Activated CD4-positive, alpha-beta memory T cell treated with anti-CD3 and anti-CD28 coated beads for 36 hours (primary cell): ENCODE results near the gene MRPL34. TPM values are rescaled to one million over a fixed set of nuclear protein-coding genes. Genes with fewer than 3 reads are reported as not detected.

ENCODE experiments used
- CTCF ChIA-PET: fragments of 350-600 bp; sonication (Branson Sonifier 250); formaldehyde crosslinking; loops from one replicate; lab custom pipeline; 2021; ENCODE audit warnings: antibody characterized with exemption, inconsistent platforms; lab: Charles Lee
- POLR2A ChIA-PET: fragments of 350-600 bp; sonication (Branson Sonifier 250); formaldehyde crosslinking; loops from one replicate; lab custom pipeline; 2021; ENCODE audit warnings: antibody characterized with exemption; lab: Charles Lee
- DNase-seq: peaks from one replicate; pipeline ENCODE4 v3.0.0-alpha.2; 2020
- H3K27ac Mint-ChIP-seq: one replicate; pipeline ENCODE4 v1.8.0; 2021; ENCODE audit warnings: mixed read lengths
- H3K27me3 Mint-ChIP-seq: one replicate; pipeline ENCODE4 v1.8.0; 2021; ENCODE audit warnings: mixed read lengths
- H3K36me3 Mint-ChIP-seq: one replicate; pipeline ENCODE4 v1.8.0; 2021; ENCODE audit warnings: mixed read lengths
- H3K4me1 Mint-ChIP-seq: one replicate; pipeline ENCODE4 v1.8.0; 2021; ENCODE audit warnings: low read depth, mixed read lengths
- H3K4me3 Mint-ChIP-seq: one replicate; pipeline ENCODE4 v1.8.0; 2021; ENCODE audit warnings: mild to moderate bottlenecking, mixed read lengths
- H3K9me3 Mint-ChIP-seq: one replicate; pipeline ENCODE4 v1.8.0; 2021; ENCODE audit warnings: mixed read lengths
- intact Hi-C: fragments of 100-400 bp; cut with micrococcal nuclease; formaldehyde crosslinking; loops from one replicate; pipeline ENCODE4 v1.15.1; 2023
- total RNA-seq, 2 experiments: library from RNA; stranded (reverse); gene quantifications; one replicate each; pipeline ENCODE4 v1.2.3, GENCODE V29; 2021

The MRPL34 gene
- total RNA-seq, 2 experiments from 2014 or later: 92.9 to 93.7 TPM

DNA sequence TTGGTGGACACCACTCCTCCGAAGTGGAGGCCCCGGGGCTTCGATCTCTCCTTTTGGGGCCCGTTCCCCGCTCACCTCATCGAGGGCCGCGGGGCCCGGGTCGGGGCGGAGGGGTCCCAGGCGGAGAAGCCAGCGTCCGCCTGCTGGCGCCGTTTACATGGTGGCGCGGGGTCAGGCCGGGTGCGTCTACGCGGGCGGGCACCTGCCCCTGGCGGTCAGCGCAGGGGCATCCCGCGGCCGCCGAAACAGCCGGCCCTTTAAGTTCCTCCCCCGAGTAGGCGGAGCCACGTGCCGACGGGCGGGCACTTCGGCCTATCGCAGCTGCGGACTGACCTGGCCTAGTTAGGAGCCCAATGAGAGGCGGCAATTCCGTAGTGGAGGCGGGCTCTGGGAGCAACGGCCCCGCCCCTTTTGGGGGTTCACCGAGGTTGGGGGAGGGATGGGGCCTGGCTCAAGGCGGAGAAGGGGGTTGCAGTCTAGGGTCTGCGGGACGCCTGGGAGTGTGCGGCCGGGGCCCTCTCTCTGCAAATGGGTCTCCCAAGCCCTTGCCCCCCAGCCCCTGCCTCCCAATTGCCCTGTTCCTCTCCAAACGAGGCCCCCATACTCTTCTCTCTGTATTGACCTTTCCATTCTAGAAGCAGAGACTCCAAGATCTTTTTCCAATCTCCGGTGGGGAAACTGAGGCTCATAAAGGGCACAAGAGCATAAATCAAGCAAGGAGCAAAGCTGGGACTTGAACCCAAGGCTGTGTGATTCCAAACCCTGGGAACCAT lies 2.3 kb upstream of the MRPL34 start, which contains the start of gene ABHD8:
Gene ABHD8 (minus strand): TSS at position 259 of the 773 bp plus-strand sequence. CDS start 1,809 bp downstream, outside the sequence.
- DNase-seq: peak; percentile 96
- no peaks in the 10 kb centered on the region for H3K27me3 Mint-ChIP-seq
- H3K36me3 Mint-ChIP-seq: no peaks in the 10 kb centered on the region
- no peak within 1 kb of the TSS for H3K27ac Mint-ChIP-seq
- POLR2A ChIA-PET: interaction anchor here (0.7 kb wide), 1 partner anchor 1233 kb away, joined by 4 read pairs; no protein-coding TSS in a partner anchor
- CTCF ChIA-PET: interaction anchor here (0.7 to 2.4 kb wide), 6 partner anchors 7 to 82 kb away, joined by 3 to 18 read pairs (median 5); partner anchors contain the start of gene BABAM1
- H3K9me3 Mint-ChIP-seq: peaks cover under 1% of the 10 kb centered on the region
- peak within 1 kb of the TSS; percentile 64 for H3K4me3 Mint-ChIP-seq
- intact Hi-C loops: no loop called here
- H3K4me1 Mint-ChIP-seq: peaks cover 43% of the 10 kb centered on the region

DNA sequence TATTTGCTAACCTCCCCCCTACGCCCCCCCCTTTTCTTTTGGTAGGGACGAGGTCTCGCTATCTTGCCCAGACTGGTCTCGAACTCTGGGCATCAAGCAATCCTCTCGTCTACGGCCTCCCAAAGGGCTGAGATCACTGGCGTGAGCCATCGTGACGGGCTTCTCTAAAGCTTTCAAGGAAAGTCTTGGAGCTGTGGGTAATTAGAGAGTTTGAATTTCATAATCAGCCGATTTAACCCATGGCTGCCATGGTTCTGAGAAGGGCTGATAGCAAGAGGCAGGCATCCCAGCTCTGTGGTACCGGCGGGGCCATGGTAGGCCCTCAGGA lies 1.8 kb upstream of the MRPL34 start:
- Mint-ChIP-seq H3K36me3 (no peaks in the 10 kb centered on the region), H3K9me3 (no peaks in the 10 kb centered on the region), H3K4me3 (no peak overlapping the region), H3K27ac (no peak overlapping the region), H3K4me1 (peaks cover 44% of the 10 kb centered on the region), H3K27me3 (no peaks in the 10 kb centered on the region)
- ChIA-PET POLR2A (interaction anchor here (0.7 kb wide), 1 partner anchor 1234 kb away, joined by 4 read pairs; no protein-coding TSS in a partner anchor), CTCF (interaction anchor here (0.7 to 2.4 kb wide), 6 partner anchors 8 to 82 kb away, joined by 3 to 18 read pairs (median 5); partner anchors contain the start of gene BABAM1)
- DNase-seq: no peak
- intact Hi-C loops: no loop called here

DNA sequence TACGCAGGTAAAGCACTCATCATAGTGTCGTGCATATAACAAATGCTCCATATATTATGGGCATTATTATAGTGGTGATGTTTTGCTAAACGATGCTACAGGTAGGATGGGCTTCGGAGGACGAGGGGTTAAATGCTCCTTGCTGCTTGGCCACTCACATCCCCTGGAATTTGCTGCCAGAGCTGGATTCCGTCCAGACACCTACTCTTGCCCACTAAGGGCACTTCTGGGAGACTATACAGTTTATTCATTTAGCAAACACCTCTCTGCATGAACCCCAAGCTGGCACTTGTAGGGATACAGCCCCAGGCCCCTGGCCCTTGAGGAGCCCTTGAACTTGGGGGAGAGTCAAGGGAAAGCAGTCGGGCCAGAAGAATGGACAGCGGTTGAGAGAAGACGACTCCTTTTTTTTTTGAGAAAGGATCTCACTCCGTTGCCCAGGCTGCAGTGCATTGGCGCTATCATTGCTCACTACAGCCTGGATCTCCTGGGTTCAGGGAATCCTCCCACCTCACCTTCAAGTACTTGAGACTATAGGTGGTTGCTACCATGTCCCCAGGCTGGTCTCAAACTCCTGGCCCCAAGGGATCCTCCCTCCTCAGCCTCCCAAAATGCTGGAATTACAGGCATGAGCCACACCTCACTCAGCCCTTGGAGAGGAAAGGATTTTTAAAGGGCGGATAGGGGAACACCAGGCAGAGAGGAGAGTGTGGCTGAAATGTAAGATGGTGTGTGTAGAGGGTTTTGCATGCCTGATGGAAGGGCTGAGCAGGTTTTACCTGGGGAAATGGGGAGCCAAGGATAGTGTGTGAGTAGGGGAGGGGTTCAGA lies 1.1 kb upstream of the MRPL34 start:
- CTCF ChIA-PET: interaction anchor here (0.5 to 2.4 kb wide), 13 partner anchors 9 to 1014 kb away, joined by 3 to 20 read pairs (median 6); partner anchors contain the start of gene BABAM1
- Mint-ChIP-seq H3K4me1 (peaks cover 47% of the 10 kb centered on the region), H3K27me3 (no peaks in the 10 kb centered on the region), H3K4me3 (peak overlapping the region; percentile 89), H3K36me3 (no peaks in the 10 kb centered on the region), H3K27ac (peak overlapping the region; percentile 89), H3K9me3 (no peaks in the 10 kb centered on the region)
- no peak for DNase-seq
- intact Hi-C loops: loop anchor here (1.0 to 5.0 kb wide), 5 partner anchors 33 to 208 kb away; partner anchors contain the start of genes BABAM1, BST2, GTPBP3 and OCEL1
- POLR2A ChIA-PET: interaction anchor here (0.6 to 1.1 kb wide), 4 partner anchors 13 to 1235 kb away, joined by 3 to 9 read pairs (median 4); no protein-coding TSS in a partner anchor

DNA sequence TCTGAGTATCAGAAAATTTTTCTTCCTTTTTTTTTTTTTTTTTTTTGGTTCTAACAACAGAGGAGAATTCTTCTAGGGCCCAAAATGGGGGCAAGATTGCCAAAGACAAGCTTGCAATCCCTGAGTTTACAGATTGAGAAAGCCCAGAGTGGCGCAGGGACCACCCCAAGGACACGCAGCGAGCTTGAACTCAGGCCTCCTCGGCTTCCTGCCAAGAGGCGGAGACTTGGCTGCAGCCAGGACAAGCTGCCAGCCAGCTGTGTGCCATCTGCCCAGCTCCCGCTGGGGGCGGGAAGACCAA lies 506 bp upstream of the MRPL34 start:
- POLR2A ChIA-PET: interaction anchor here (0.6 to 1.1 kb wide), 3 partner anchors 13 to 498 kb away, joined by 3 to 9 read pairs (median 4); no protein-coding TSS in a partner anchor
- Mint-ChIP-seq H3K27me3 (no peaks in the 10 kb centered on the region), H3K4me1 (peaks cover 49% of the 10 kb centered on the region), H3K27ac (peak overlapping the region; percentile 89), H3K36me3 (no peaks in the 10 kb centered on the region), H3K9me3 (no peaks in the 10 kb centered on the region), H3K4me3 (peak overlapping the region; percentile 89)
- DNase-seq: no peak
- intact Hi-C loops: loop anchor here (1.0 to 5.0 kb wide), 5 partner anchors 32 to 207 kb away; partner anchors contain the start of genes BABAM1, BST2, GTPBP3 and OCEL1
- CTCF ChIA-PET: interaction anchor here (0.5 to 2.3 kb wide), 13 partner anchors 9 to 1013 kb away, joined by 3 to 20 read pairs (median 6); partner anchors contain the start of gene ANKLE1

DNA sequence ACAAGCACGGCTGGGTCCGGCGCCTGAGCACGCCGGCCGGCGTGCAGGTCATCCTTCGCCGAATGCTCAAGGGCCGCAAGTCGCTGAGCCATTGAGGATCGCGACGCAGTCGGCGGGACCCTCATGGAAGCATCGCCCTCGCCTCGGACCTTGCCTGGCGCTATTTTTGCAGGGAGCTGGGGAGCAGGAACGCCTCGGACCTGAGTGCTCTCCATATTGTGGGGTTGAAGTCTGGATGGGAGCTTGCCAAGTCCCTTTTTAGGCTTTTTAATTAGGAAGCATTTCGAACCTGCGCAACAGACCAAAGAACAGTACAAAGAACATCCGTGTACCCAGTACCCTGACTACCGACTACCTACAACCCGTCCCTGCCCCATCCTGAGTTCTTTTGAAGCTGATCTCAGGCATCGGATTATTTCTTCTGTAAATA lies 628 bp downstream of the MRPL34 start:
- Mint-ChIP-seq H3K4me3 (peak overlapping the region; percentile 89), H3K36me3 (peaks cover 2% of the 10 kb centered on the region), H3K27ac (peak overlapping the region; percentile 89), H3K4me1 (peaks cover 56% of the 10 kb centered on the region), H3K9me3 (no peaks in the 10 kb centered on the region), H3K27me3 (no peaks in the 10 kb centered on the region)
- ChIA-PET POLR2A (interaction anchor here (0.6 to 0.8 kb wide), 2 partner anchors 11 to 39 kb away, joined by 4 to 6 read pairs; no protein-coding TSS in a partner anchor), CTCF (interaction anchor here (0.6 to 1.5 kb wide), 6 partner anchors 12 to 88 kb away, joined by 3 to 7 read pairs (median 4); partner anchors contain the start of gene CCDC194)
- intact Hi-C loops: loop anchor here (5.0 kb wide), 3 partner anchors 79 to 206 kb away; partner anchors contain the start of genes BST2, OCEL1 and PGLS
- no peak for DNase-seq

DNA sequence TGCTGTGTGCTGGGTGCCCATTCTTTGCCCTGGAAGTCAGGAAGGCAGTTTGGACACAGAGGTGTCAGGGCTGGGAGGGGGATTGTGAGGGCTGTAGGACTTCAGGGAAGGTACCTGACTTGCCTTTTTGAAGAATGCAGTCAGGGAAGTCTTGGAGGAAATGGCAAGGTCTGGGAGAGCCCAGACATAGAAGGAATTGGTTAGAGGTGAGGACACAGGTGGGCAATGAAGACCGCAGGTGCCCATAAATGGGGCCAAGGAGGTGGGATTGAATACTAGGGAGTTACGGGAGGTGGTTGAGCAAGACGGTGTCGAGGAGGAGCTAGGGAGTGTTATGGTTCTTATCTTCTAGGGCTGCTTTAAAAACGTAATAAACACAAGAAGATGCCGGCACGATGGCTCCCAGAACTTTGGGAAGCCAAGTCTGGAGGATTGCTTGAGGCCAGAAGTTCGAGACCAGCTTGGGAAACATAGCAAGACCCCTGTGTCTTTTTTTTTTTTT lies 2.3 kb downstream of the MRPL34 start:
- Mint-ChIP-seq H3K27ac (no peak overlapping the region), H3K4me3 (peak overlapping the region; percentile 89), H3K9me3 (no peaks in the 10 kb centered on the region), H3K4me1 (peaks cover 60% of the 10 kb centered on the region), H3K27me3 (no peaks in the 10 kb centered on the region), H3K36me3 (peaks cover 2% of the 10 kb centered on the region)
- intact Hi-C loops: loop anchor here (5.0 kb wide), 3 partner anchors 81 to 204 kb away; partner anchors contain the start of genes BST2, OCEL1 and PGLS
- no peak for DNase-seq
- CTCF ChIA-PET: no interaction called here
- POLR2A ChIA-PET: interaction anchor here (2.5 kb wide), 1 partner anchor 26 kb away, joined by 15 read pairs; the partner anchor contains the start of gene ANO8

DNA sequence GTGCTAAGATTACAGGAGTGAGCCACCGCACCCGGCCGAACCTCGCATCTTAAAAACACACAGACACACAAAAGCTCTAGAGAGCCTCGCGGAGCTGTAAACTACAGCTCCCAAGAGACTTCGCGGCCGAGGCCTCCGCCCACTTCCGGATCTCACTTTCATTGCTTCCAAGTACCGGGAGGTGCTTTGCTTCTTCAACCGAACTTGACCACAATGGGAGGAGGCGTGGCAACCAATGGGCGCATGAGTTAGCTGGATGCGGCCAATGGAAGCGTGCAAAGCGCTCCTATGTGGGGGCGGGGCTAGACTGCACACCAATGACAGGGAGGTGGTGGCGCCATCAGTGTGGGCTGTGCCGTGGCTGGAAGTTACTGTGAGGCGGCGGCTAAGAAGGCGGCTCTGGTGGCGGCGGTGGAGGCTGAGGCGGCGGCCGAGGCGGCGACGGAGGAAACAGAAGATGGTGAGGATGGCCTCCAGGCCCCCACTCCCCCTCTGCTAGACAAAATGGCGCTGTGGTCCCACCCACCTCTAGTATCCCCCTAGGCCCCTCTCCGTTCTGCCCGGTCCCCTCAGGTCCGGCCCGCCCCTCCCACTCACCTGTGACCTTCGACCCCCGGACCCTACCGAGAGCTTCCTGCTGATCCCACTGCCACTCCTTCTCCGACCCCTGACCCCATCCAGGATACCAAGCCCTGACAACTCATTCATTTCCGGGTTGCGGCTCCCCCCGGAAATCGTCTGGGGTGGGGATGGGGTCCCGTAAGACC lies 3.7 kb downstream of the MRPL34 start, which contains the start of gene DDA1:
Gene DDA1 (plus strand): TSS at position 366 of the 767 bp plus-strand sequence. CDS start 92 bp downstream, at position 458.
- POLR2A ChIA-PET: interaction anchor here (0.8 to 2.5 kb wide), 5 partner anchors 12 to 110 kb away, joined by 3 to 15 read pairs (median 4); partner anchors contain the start of genes ANO8 and MVB12A
- CTCF ChIA-PET: interaction anchor here (0.6 to 1.5 kb wide), 16 partner anchors 17 to 1481 kb away, joined by 3 to 11 read pairs (median 4); partner anchors contain the start of genes ANKLE1, ANO8 and BABAM1
- peak; percentile 100 for DNase-seq
- Mint-ChIP-seq H3K27ac (peak within 1 kb of the TSS; percentile 88), H3K9me3 (no peaks in the 10 kb centered on the region), H3K4me1 (peaks cover 54% of the 10 kb centered on the region), H3K4me3 (peak within 1 kb of the TSS; percentile 98), H3K36me3 (peaks cover 4% of the 10 kb centered on the region), H3K27me3 (no peaks in the 10 kb centered on the region)
- intact Hi-C loops: loop anchor here (1.0 to 5.0 kb wide), 5 partner anchors 25 to 203 kb away; partner anchors contain the start of genes ANO8, BABAM1, BST2 and OCEL1

DNA sequence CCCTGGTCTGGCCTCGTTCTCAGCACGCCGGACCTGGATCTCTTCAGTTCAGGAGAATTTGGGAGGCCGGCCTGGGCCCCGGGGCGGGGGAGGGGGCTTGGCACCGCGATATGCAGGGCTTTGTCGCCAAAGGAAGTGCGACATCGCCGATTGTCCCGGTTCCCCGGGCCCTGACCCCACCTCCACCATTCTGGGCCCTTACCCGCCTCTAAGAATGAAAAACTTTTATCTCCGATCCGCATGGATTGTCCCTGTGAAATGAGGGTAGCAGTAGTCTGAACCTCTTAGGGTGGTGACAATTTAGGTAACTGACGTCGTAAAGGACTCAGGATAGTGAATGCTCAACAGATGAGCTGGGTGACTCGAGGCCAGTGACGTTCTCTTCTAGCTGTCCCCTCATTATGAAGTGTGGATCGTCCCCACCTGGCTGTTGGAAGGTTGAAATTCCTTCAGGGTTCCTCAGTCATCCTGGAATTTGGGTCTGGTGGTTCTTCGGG lies 4.3 kb downstream of the MRPL34 start:
- ChIA-PET POLR2A (interaction anchor here (2.5 kb wide), 1 partner anchor 24 kb away, joined by 15 read pairs; the partner anchor contains the start of gene ANO8), CTCF (interaction anchor here (1.0 to 1.5 kb wide), 5 partner anchors 18 to 186 kb away, joined by 3 to 6 read pairs (median 4); no protein-coding TSS in a partner anchor)
- no peaks in the 10 kb centered on the region for H3K9me3 Mint-ChIP-seq
- H3K27me3 Mint-ChIP-seq: no peaks in the 10 kb centered on the region
- peak overlapping the region; percentile 98 for H3K4me3 Mint-ChIP-seq
- peaks cover 48% of the 10 kb centered on the region for H3K4me1 Mint-ChIP-seq
- H3K36me3 Mint-ChIP-seq: peaks cover 4% of the 10 kb centered on the region
- intact Hi-C loops: loop anchor here (1.0 to 5.0 kb wide), 5 partner anchors 24 to 202 kb away; partner anchors contain the start of genes ANO8, BABAM1, BST2 and OCEL1
- peak overlapping the region; percentile 88 for H3K27ac Mint-ChIP-seq
- DNase-seq: no peak

DNA sequence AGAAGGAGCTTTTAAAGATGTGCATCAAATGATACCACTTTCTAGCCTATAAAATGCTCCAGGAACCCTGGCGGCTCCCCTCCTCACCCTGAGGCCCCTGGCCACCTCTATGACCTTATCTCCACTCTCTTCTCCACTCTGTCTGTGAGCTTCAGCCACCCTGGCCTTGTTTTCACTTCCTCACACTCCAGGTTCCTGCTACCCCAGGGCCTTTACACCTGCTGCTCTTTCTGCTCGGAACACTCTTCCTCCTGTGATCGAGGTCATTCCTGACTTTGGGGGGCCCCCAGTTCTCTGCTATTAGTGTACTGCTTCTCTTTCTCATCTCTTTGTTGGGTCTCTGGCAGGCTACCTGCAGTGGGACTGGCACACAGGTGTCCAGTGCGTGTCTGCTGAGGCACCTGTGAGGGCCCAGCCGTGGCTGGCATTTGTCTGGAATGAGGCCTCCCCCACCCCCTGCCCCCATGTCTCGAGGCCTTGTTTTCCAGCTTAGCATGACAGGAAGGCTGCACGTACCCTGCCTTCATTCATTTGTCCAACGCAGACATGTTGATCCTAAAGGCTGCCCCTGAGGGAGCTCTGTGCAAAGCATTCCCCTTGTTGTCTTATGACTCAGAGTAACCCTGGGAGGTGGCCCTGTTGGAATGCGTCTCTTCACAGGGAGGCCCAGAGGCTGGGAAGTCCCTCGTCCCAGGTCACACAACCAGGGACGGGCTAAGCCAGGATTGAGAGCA lies 6.0 kb downstream of the MRPL34 start:
- Mint-ChIP-seq H3K4me1 (peaks cover 44% of the 10 kb centered on the region), H3K9me3 (no peaks in the 10 kb centered on the region), H3K27ac (no peak overlapping the region), H3K36me3 (peaks cover 12% of the 10 kb centered on the region), H3K27me3 (no peaks in the 10 kb centered on the region), H3K4me3 (peak overlapping the region; percentile 33)
- DNase-seq: no peak
- CTCF ChIA-PET: no interaction called here
- POLR2A ChIA-PET: interaction anchor here (0.5 kb wide), 1 partner anchor 477 kb away, joined by 3 read pairs; no protein-coding TSS in a partner anchor
- intact Hi-C loops: no loop called here
